Activated T-cell treated with anti-CD3 and anti-CD28 coated beads, Interleukin-2, amount 50 U/mL, for 72 hours (primary cell): ENCODE measurements around the gene USP9X. TPM values are rescaled to one million over a fixed set of nuclear protein-coding genes. Genes with fewer than 3 reads are reported as not detected.
"Not testable (repeated sequence)": the region's sequence is repeated elsewhere in the genome, so short reads cannot be mapped to it uniquely, and the experiment has no call there.

Source experiments
- ATAC-seq, 2 donors: fragments of 150-1000 bp; cut with Tn5 transposase; replicated peaks in 1 of 2; 2 replicates each; pipeline ENCODE4 v1.10.0; 2021; ENCODE audit warnings: moderate library complexity in 2 of 2, mild to moderate bottlenecking in 1 of 2
- DNase-seq, 2 donors: peaks; one replicate each; pipeline ENCODE4 v3.0.0; 2021 to 2022; ENCODE audit warnings: mixed read lengths in 1 of 2
- H3K27ac Mint-ChIP-seq: one replicate; pipeline ENCODE4 v1.8.0; 2022; ENCODE audit warnings: mild to moderate bottlenecking, moderate library complexity, mixed read lengths
- H3K27me3 Mint-ChIP-seq: one replicate; pipeline ENCODE4 v1.8.0; 2022; ENCODE audit warnings: low read depth, mixed read lengths
- H3K36me3 Mint-ChIP-seq, 2 donors: one replicate each; pipeline ENCODE4 v1.8.0; 2022; ENCODE audit warnings: mixed read lengths in 2 of 2, mild to moderate bottlenecking in 1 of 2; ENCODE audit not compliant: insufficient read depth in 2 of 2
- H3K4me1 Mint-ChIP-seq: one replicate; pipeline ENCODE4 v1.8.0; 2022; ENCODE audit warnings: low read depth, mixed read lengths
- H3K4me3 Mint-ChIP-seq, 2 donors: one replicate each; pipeline ENCODE4 v1.8.0; 2022; ENCODE audit warnings: mild to moderate bottlenecking in 2 of 2, mixed read lengths in 2 of 2, moderate library complexity in 2 of 2
- H3K9me3 Mint-ChIP-seq, 2 donors: one replicate each; pipeline ENCODE4 v1.8.0; 2022; ENCODE audit warnings: mixed read lengths in 2 of 2
- total RNA-seq, 2 donors: library from RNA; stranded (reverse); gene quantifications; one replicate each; pipeline ENCODE4 v1.2.3, GENCODE V29; 2022

USP9X gene
- total RNA-seq, 2 donors from 2014 or later = 70.1 to 95.1 TPM

DNA sequence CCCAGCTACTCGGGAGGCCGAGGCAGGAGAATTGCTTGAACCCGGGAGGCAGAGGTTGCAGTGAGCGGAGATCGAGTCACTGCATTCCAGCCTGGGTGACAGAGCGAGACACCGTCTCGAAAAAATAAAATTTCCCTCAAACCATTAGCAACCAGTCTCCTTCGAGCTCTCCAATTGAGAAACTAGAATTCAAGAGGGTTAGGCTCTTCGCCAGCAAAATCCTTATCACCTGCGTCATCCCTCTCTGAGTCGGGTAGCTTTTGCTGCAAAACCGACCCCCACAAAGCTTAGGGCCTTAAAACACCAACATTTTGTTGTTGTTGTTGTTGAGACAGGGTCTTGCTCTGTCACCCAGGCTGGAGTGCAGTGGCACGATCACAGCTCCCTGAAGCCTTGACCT lies 173.6 kb downstream of the USP9X start:
- Mint-ChIP-seq H3K9me3 (no peaks in the 10 kb centered on the region), H3K4me3 (no peak overlapping the region), H3K36me3 (peaks cover 2 to 5% of the 10 kb centered on the region in 2 donors), H3K27me3 (peaks cover 7% of the 10 kb centered on the region), H3K27ac (no peak overlapping the region), H3K4me1 (peaks cover 5% of the 10 kb centered on the region)
- DNase-seq (no peak), ATAC-seq (no peak)

DNA sequence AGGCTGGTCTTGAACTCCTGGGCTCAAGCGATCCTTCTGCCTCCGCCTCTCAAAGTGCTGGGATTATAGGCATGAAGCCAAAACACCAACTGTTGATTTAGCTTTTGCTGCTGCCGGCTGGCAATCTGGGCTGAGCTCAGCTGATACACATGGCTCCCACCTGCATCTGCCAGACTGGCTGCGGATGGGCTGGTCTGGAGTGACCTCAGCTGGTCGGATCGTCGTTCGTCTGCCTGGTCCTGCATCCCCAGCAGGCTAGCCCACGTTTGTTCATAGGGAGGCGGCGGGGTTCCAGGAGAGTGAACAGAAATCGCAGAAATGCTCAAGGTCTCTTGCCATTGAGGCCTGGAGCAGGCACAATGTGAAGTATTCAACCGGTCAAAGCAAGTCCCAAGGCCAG lies 174.3 kb downstream of the USP9X start:
- Mint-ChIP-seq H3K4me1 (peaks cover 4% of the 10 kb centered on the region), H3K36me3 (peaks cover 2 to 5% of the 10 kb centered on the region in 2 donors), H3K9me3 (no peaks in the 10 kb centered on the region), H3K4me3 (no peak overlapping the region), H3K27me3 (peaks cover 7% of the 10 kb centered on the region), H3K27ac (no peak overlapping the region)
- ATAC-seq (no peak), DNase-seq (no peak)

DNA sequence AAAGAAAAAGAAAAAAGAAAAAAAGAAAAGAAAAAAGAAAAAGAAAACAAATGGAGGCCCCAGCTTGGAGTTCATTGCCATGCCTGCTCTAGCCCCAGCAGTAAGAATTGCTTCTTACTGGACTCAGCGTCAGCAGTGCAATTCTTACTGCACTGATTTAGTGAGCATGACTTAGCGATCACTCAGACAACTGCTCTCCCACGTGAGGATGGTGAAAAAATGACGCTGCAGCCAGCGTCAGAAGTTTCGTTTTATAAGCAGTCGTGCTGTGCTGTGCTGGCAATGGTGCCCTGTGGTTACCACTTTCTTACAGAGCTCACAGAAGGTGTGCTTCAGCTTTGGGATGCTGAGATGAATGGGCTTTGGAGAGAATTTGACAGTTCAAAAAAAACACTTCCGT lies 180.4 kb downstream of the USP9X start:
- ATAC-seq = peak; percentile 97 to 99
- peaks cover 2 to 5% of the 10 kb centered on the region in 2 donors for H3K36me3 Mint-ChIP-seq
- H3K27ac Mint-ChIP-seq = no peak overlapping the region

DNA sequence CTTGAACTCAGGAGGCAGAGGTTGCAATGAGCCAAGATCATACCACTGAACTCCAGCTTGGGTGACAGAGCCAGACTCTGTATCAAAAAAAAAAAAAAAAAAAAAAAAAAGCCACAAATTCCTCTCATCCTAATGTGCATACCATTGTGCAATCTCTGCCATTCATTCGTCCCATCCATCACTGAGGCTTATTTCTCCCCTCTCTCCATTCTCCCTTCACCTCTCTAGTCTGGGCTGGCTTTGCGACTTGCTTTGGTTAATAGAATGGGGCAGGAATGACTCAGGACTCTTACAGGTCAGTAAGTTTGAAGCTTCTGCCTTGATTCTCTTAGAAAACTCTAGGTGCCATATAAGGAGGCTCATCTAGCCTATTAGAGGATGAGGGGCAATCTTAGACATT lies 188.4 kb downstream of the USP9X start:
- no peak overlapping the region for H3K4me3 Mint-ChIP-seq
- H3K4me1 Mint-ChIP-seq = peaks cover 13% of the 10 kb centered on the region
- H3K9me3 Mint-ChIP-seq = no peaks in the 10 kb centered on the region
- DNase-seq (no peak), ATAC-seq (no peak)
- H3K27me3 Mint-ChIP-seq = peaks cover 20% of the 10 kb centered on the region
- no peak overlapping the region for H3K27ac Mint-ChIP-seq
- no peaks in the 10 kb centered on the region for H3K36me3 Mint-ChIP-seq

More for the DNA sequence above, 180.4 kb downstream of the USP9X start:
- H3K4me3 Mint-ChIP-seq = peak overlapping the region in 1 of 2 donors; percentile 51
- H3K9me3 Mint-ChIP-seq = no peaks in the 10 kb centered on the region
- no peaks in the 10 kb centered on the region for H3K27me3 Mint-ChIP-seq
- peak; percentile 69 to 74 for DNase-seq
- peaks cover 19% of the 10 kb centered on the region for H3K4me1 Mint-ChIP-seq

DNA sequence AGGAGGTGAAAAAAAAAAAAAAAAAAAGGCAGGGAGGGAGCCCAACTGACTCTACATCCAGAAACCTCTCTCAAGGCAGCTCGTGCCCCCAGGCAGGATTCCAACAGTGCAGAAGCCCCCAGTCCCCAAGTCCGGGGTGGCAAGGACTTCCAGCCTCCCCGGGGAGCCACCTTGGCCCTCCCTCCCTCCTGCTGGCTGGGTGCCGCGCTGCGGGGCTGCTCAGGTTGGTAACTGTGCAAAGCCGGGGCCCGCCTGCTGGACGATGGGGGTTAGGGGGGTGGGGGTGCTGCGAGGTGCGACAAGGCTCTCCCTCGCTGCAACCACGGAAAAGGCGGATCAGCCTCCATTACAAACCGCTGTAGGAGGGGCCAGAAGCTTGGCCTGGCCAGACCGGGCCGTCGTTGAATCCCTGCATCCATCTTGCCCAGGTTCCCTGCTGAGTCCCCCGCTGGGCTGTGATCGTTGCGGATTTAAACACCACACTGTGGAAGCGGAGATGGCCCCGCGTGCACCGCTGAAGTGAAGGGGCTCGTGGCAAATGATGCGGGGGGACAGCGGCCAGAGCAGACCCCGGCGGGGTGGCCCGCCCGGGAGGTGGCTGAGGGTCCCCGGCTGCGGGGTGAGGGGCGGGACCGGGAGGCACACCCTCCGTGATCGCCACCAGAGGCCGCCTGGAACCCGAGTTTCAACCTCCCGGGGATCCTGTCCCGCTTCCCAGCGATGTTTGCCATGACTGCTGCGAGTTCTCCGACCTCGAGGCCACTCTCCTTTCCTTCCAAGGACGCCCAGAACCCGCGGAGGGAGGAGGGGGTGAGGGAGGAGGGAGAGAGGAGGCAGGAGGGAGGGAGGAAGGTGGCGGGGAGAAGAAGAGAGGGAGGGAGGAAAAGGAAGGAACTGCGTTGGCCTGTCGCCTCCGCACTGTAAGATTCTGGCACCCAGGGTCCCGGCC lies 190.7 kb downstream of the USP9X start:
- peak; percentile 85 for ATAC-seq
- no peak overlapping the region for H3K27ac Mint-ChIP-seq
- H3K36me3 Mint-ChIP-seq = no peaks in the 10 kb centered on the region
- peaks cover 20% of the 10 kb centered on the region for H3K27me3 Mint-ChIP-seq
- no peaks in the 10 kb centered on the region for H3K9me3 Mint-ChIP-seq
- H3K4me3 Mint-ChIP-seq = peak overlapping the region; percentile 76 to 86
- peaks cover 13% of the 10 kb centered on the region for H3K4me1 Mint-ChIP-seq
- peak; percentile 57 to 61 for DNase-seq

DNA sequence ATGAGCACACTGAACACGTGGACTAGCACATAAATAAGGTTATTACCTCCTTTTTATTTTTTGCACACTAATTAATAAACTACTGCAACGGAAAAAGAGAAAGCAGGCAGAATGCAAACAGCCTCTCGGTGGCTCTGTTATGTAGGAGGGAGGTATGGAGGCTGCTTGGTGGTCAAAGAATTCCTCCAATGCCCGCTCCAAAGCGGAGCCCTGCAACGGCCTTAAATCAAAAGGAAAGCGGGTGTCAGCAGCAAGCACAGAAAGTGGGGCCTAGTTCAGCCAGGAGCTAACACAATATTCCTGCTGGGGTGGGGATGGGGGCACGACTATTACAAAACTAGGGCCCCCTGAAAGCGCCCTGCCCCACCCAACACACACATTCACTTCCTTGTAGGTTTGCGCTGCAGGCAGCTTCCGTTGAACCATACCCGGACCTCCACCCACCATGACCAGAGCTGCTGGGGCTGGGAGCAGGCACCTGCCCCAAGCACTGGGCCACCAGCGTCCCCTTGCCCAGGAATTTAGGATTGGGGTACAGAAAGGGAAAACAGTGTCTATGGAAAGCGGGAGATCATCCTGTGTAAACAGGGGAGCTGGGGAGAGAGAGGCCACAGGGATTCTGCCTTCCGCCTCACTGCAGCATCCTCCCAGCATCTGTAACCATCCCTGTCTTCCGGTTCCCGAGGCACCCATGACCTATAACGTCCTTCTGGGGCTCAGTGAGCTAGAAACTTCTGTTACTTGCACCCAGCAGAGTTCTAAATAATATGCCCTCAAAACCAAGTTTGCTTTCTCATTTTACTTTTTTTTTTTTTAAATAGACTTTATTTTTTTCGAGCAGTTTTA lies 191.6 kb downstream of the USP9X start:
- ATAC-seq (no peak), DNase-seq (peak in 1 of 2 donors; percentile 4)
- peak overlapping the region; percentile 74 to 86 for H3K4me3 Mint-ChIP-seq
- H3K36me3 Mint-ChIP-seq = no peaks in the 10 kb centered on the region
- no peak overlapping the region for H3K27ac Mint-ChIP-seq
- peaks cover 13% of the 10 kb centered on the region for H3K4me1 Mint-ChIP-seq
- peaks cover 20% of the 10 kb centered on the region for H3K27me3 Mint-ChIP-seq
- H3K9me3 Mint-ChIP-seq = no peaks in the 10 kb centered on the region

DNA sequence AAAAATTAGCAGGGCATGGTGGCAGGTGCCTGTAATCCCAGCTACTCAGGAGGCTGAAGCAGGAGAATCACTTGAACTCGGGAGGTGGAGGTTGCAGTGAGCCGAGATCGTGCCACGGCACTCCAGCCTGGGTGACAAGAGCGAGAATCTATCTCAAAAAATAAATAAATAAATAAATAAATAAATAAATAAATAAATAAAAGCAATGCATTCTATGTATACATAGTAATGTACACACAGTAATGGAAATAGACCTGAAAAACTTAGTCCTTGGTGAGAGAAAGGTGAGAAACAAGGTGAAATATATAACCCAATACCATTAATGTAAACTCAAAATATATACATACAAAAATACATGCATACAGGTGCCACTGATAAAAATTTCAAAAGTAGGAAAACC lies 197.1 kb downstream of the USP9X start:
- H3K36me3 Mint-ChIP-seq, DNase-seq, H3K9me3 Mint-ChIP-seq, H3K27ac Mint-ChIP-seq, H3K4me1 Mint-ChIP-seq, ATAC-seq, H3K4me3 Mint-ChIP-seq: not testable (repeated sequence)
- H3K27me3 Mint-ChIP-seq = peaks cover 17% of the 10 kb centered on the region

DNA sequence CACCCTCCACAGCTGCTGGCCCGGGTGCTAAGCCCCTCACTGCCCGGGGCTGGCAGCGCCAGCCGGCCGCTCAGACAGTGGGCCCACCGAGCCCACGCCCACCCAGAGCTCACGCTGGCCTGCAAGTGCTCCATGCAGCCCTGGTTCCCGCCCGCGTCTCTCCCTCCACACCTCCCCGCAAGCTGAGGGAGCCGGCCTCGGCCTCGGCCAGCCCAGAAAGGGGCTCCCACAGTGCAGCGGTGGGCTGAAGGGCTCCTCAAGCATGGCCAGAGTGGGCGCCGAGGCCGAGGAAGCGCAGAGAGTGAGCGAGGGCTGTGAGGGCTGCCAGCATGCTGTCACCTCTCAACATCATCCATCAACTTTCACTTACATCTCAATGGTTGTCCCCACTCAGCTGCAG lies 200.7 kb downstream of the USP9X start:
- H3K9me3 Mint-ChIP-seq, H3K27me3 Mint-ChIP-seq, H3K36me3 Mint-ChIP-seq, ATAC-seq, H3K4me3 Mint-ChIP-seq, H3K27ac Mint-ChIP-seq, H3K4me1 Mint-ChIP-seq, DNase-seq: not testable (repeated sequence)

Other genes with a start within 250 kb of the USP9X start
- gene DDX3X, start 248.7 kb downstream of the USP9X start, total RNA-seq = 100 to 1,000 TPM; 251 to 419 TPM